Thyroid gland (tissue), 4 donors: Measurements from ENCODE around the gene GNG12.

ENCODE experiments used
- POLR2A ChIP-seq, 2 donors: fragments of 450-650 bp; IDR thresholded peaks; one replicate each; pipeline ENCODE4 v1.6.1; 2017; ENCODE audit warnings: antibody characterized with exemption in 2 of 2, mild to moderate bottlenecking in 2 of 2, moderate library complexity in 1 of 2
- TF ChIP-seq, protein P1 (sequence below), 6 experiments: fragments of 200-600 bp in 3 of 6; fragments of 450-650 bp in 3 of 6; sonication (generic) in 3 of 6; IDR thresholded peaks; one replicate each; pipeline ENCODE4 v1.5.1; 2016 to 2019; ENCODE audit warnings: antibody characterized with exemption in 6 of 6, mild to moderate bottlenecking in 2 of 6, inconsistent platforms in 1 of 6, moderate library complexity in 1 of 6

- TF ChIP-seq, protein P1, sequence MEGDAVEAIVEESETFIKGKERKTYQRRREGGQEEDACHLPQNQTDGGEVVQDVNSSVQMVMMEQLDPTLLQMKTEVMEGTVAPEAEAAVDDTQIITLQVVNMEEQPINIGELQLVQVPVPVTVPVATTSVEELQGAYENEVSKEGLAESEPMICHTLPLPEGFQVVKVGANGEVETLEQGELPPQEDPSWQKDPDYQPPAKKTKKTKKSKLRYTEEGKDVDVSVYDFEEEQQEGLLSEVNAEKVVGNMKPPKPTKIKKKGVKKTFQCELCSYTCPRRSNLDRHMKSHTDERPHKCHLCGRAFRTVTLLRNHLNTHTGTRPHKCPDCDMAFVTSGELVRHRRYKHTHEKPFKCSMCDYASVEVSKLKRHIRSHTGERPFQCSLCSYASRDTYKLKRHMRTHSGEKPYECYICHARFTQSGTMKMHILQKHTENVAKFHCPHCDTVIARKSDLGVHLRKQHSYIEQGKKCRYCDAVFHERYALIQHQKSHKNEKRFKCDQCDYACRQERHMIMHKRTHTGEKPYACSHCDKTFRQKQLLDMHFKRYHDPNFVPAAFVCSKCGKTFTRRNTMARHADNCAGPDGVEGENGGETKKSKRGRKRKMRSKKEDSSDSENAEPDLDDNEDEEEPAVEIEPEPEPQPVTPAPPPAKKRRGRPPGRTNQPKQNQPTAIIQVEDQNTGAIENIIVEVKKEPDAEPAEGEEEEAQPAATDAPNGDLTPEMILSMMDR (IDR thresholded peaks at IDR 0.05) = no peak
- no peak for TF ChIP-seq POLR2A (IDR thresholded peaks at IDR 0.05)
Observed at GRCh38 chr1:67734323-67734690, 99.0 kb downstream of the GNG12 start.
